Psoas muscle (tissue), 8 donors: Measurements from ENCODE around the gene TMED7. TPM values are rescaled to one million over a fixed set of nuclear protein-coding genes. Genes with fewer than 3 reads are reported as not detected.

Experiments
- ATAC-seq, 4 donors: fragments of 200-7000 bp; cut with Tn5 transposase; one replicate each; pipeline ENCODE4 v1.9.1; 2020; ENCODE audit warnings: moderate library complexity in 3 of 4, mild to moderate bottlenecking in 2 of 4
- DNase-seq, 2 donors: peaks; one replicate each; pipeline ENCODE4 v3.0.0-alpha.2; 2020
- H3K27ac ChIP-seq: fragments of 200-600 bp; one replicate; pipeline ENCODE4 v1.8.0; 2022
- H3K27me3 ChIP-seq, 3 donors: fragments of 200-600 bp in 1 of 3; one replicate each; pipeline versions ENCODE4 v1.6.1 to v1.8.0; 2013 to 2022; ENCODE audit warnings: low read length in 2 of 3, mild to moderate bottlenecking in 2 of 3, moderate library complexity in 1 of 3; ENCODE audit not compliant: insufficient read depth in 3 of 3
- H3K36me3 ChIP-seq, 2 donors: fragments of 200-600 bp in 1 of 2; one replicate each; pipeline versions ENCODE4 v1.6.1 to v1.8.0; 2013 to 2022; ENCODE audit warnings: low read depth in 1 of 2, mild to moderate bottlenecking in 1 of 2, moderate library complexity in 1 of 2; ENCODE audit not compliant: insufficient read depth in 1 of 2
- H3K4me1 ChIP-seq: fragments of 200-600 bp; one replicate; pipeline ENCODE4 v1.8.0; 2022
- H3K4me3 ChIP-seq: fragments of 200-600 bp; one replicate; pipeline ENCODE4 v1.8.0; 2022; ENCODE audit warnings: mild to moderate bottlenecking
- H3K9me3 ChIP-seq: fragments of 200-600 bp; one replicate; pipeline ENCODE4 v1.8.0; 2022
- CTCF ChIP-seq: fragments of 200-600 bp; IDR thresholded peaks from one replicate; pipeline ENCODE4 v1.8.0; 2022; ENCODE audit warnings: antibody characterized with exemption
- WGBS, 3 donors: extraction: QIAGEN DNeasy Blood & Tissue Kit; methylation state at CpG; one replicate each; pipeline versions ENCODE4 v1.1.6 to v1.1.7; 2013; 5-methylcytosine and 5-hydroxymethylcytosine counted together
- intact Hi-C, 2 donors: fragments of 100-400 bp; cut with DNase I; formaldehyde crosslinking; loops; one replicate each; pipeline versions ENCODE4 v1.11.0 to v1.14.2; 2022
- polyA plus RNA-seq, 3 donors: library from polyadenylated mRNA; stranded (reverse); fragments of 200-250 nt; gene quantifications; one replicate each; pipeline ENCODE4 v1.2.3, GENCODE V29; 2013
- total RNA-seq, 4 donors: library from RNA; stranded (reverse); fragmentation: NEBNext Ultra II Directional in 2 of 4; extraction: Animal tissue kit (Norgen Biotek cat#: 25700) in 2 of 4; gene quantifications; one replicate each; pipeline versions ENCODE4 v1.2.1 to v1.2.4, GENCODE V29; 2021 to 2023
- donor health status: healthy with polysubstance abuse.
- donor health status: DM: no; HTN: no; CAD: no; lungs with moderate emphysema.
- donor health status: Bipolar disorder and iron deficiency.
- donor health status: healthy.
- donor health status: DM: yes; HTN: yes; CAD: no.
- donor health status: DM: no; HTN: no; CAD: no.
- donor health status: DM: no; HTN: no; CAD: no.
- donor health status: DM: yes; HTN: yes; CAD: no.

Gene TMED7
- total and polyA plus RNA-seq, 7 donors: 18.3 to 59.0 (median 34.2) TPM

- no peak overlapping the region for H3K4me3 ChIP-seq
- H3K36me3 ChIP-seq: peaks cover 3 to 5% of the 10 kb centered on the region in 2 donors
- 76 to 83% (median 81%) methylated on average over 3 of the region's 3 CpGs for WGBS, 3 donors
- peaks cover under 1% of the 10 kb centered on the region for H3K4me1 ChIP-seq
- no peak for TF ChIP-seq CTCF
- no peaks in the 10 kb centered on the region for H3K27me3 ChIP-seq
- intact Hi-C loops: no loop called here
- no peak overlapping the region for H3K27ac ChIP-seq
- ATAC-seq (no peak), DNase-seq (no peak)
- no peaks in the 10 kb centered on the region for H3K9me3 ChIP-seq
Measured at GRCh38 chr5:115579216-115579615, 46.6 kb downstream of the TMED7 start.

DNA sequence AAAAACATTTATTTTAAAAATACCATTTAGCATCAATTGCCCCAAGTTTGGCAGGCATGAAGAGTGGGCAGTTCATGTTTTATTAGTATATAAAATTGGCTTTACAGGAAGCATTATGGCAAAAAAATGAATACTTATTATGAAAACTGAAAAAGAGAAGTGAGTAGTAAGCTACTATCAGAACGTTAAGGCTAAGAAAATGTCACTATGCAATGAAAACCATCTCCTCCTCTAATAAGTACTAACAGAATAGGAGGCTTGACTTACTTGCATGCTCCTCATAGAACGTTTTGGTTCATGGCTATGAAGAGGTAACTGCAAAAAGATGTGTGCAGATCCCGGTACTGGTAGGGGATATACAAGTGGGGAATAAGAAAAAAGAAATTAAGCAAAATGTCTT lies 47.2 kb downstream of the TMED7 start:
- peaks cover 6% of the 10 kb centered on the region for H3K4me1 ChIP-seq
- no peak overlapping the region for H3K4me3 ChIP-seq
- DNase-seq (no peak), ATAC-seq (no peak)
- no peak for TF ChIP-seq CTCF
- no peaks in the 10 kb centered on the region for H3K27me3 ChIP-seq
- 88 to 89% (median 88%) methylated on average over 3 of the region's 3 CpGs for WGBS, 3 donors
- no peak overlapping the region for H3K27ac ChIP-seq
- peaks cover 3 to 5% of the 10 kb centered on the region in 2 donors for H3K36me3 ChIP-seq
- no peaks in the 10 kb centered on the region for H3K9me3 ChIP-seq
- intact Hi-C loops: no loop called here

GRCh38 chr5:115577741-115578140 lies 48.1 kb downstream of the TMED7 start:
- peaks cover 3 to 5% of the 10 kb centered on the region in 2 donors for H3K36me3 ChIP-seq
- ATAC-seq (no peak), DNase-seq (no peak)
- 96 to 99% (median 98%) methylated on average over 6 of the region's 6 CpGs for WGBS, 3 donors
- H3K27me3 ChIP-seq: no peaks in the 10 kb centered on the region
- H3K4me3 ChIP-seq: no peak overlapping the region
- H3K27ac ChIP-seq: no peak overlapping the region
- no peaks in the 10 kb centered on the region for H3K9me3 ChIP-seq
- intact Hi-C loops: no loop called here
- no peak for TF ChIP-seq CTCF
- H3K4me1 ChIP-seq: peaks cover 13% of the 10 kb centered on the region

- TF ChIP-seq CTCF: no peak
- Histone ChIP-seq H3K4me1 (peaks cover 13% of the 10 kb centered on the region), H3K36me3 (peaks cover 3 to 5% of the 10 kb centered on the region in 2 donors), H3K4me3 (no peak overlapping the region), H3K27me3 (no peaks in the 10 kb centered on the region), H3K27ac (no peak overlapping the region), H3K9me3 (no peaks in the 10 kb centered on the region)
- WGBS, 3 donors: 91 to 97% (median 94%) methylated on average over 2 of the region's 2 CpGs
- intact Hi-C loops: no loop called here
- DNase-seq (no peak), ATAC-seq (no peak)
Measured at GRCh38 chr5:115577329-115577728, 48.5 kb downstream of the TMED7 start.
